Right lobe of liver (tissue), 6 donors: ENCODE measurements around the gene SUGCT. TPM values are rescaled to one million over a fixed set of nuclear protein-coding genes. Genes with fewer than 3 reads are reported as not detected.

Experiments used
- ATAC-seq, 4 donors: fragments of 200-7000 bp; cut with Tn5 transposase; one replicate each; pipeline ENCODE4 v1.9.1; 2020; ENCODE audit warnings: mild to moderate bottlenecking in 4 of 4, moderate library complexity in 4 of 4
- DNase-seq, 3 donors: peaks; one replicate each; pipeline ENCODE4 v3.0.0-alpha.2; 2020
- H3K27ac ChIP-seq, 3 donors: fragments of 200-600 bp; one replicate each; pipeline ENCODE4 v1.8.0; 2022
- H3K27me3 ChIP-seq, 2 donors: fragments of 200-600 bp; one replicate each; pipeline ENCODE4 v1.8.0; 2022
- H3K36me3 ChIP-seq, 4 donors: fragments of 200-600 bp; sonication (generic) in 1 of 4; one replicate each; pipeline versions ENCODE4 v1.5.1 to v1.8.0; 2017 to 2022; ENCODE audit warnings: control low read depth in 1 of 4
- H3K4me1 ChIP-seq, 4 donors: fragments of 200-600 bp; sonication (generic) in 1 of 4; one replicate each; pipeline versions ENCODE4 v1.5.1 to v1.8.0; 2017 to 2022; ENCODE audit warnings: control low read depth in 1 of 4
- H3K4me3 ChIP-seq, 3 donors: fragments of 200-600 bp; one replicate each; pipeline ENCODE4 v1.8.0; 2022
- H3K9me3 ChIP-seq, 4 donors: fragments of 200-600 bp; sonication (generic) in 1 of 4; one replicate each; pipeline versions ENCODE4 v1.5.1 to v1.8.0; 2017 to 2022; ENCODE audit warnings: control low read depth in 1 of 4
- CTCF ChIP-seq, 4 donors: fragments of 200-600 bp in 3 of 4; fragments of 450-650 bp in 1 of 4; IDR thresholded peaks; one replicate each; pipeline versions ENCODE4 v1.5.1 to v1.8.0; 2016 to 2022; ENCODE audit warnings: antibody characterized with exemption in 4 of 4, mild to moderate bottlenecking in 2 of 4
- POLR2A ChIP-seq: fragments of 450-650 bp; IDR thresholded peaks from one replicate; pipeline ENCODE4 v1.6.1; 2017; ENCODE audit warnings: antibody characterized with exemption, mild to moderate bottlenecking
- WGBS: methylation state at CpG from one replicate; pipeline ENCODE4 v1.1.6; 2018; ENCODE audit warnings: low coverage, low lambda C conversion rate; ENCODE audit not compliant: insufficient coverage; ENCODE audit errors: missing lambda C conversion rate; 5-methylcytosine and 5-hydroxymethylcytosine counted together
- intact Hi-C, 2 donors: fragments of 100-400 bp; cut with DNase I; formaldehyde crosslinking; loops; one replicate each; pipeline versions ENCODE4 v1.11.2 to v1.14.1; 2022
- total RNA-seq, 6 experiments: library from RNA; depleted of rRNA in 2 of 6; stranded (reverse); fragments of >200 nt in 2 of 6; fragmentation: NEBNext Ultra II Directional in 3 of 6; extraction: Animal tissue kit (Norgen Biotek cat#: 25700) in 3 of 6; gene quantifications; one replicate each; pipeline versions ENCODE4 v1.1.0 to v1.2.4, GENCODE V29; 2016 to 2023
- donor health status: DM: no; HTN: yes; CAD: no.
- donor health status: DM: no; HTN: no; CAD: no.
- donor health status: DM: no; HTN: no; CAD: no.
- donor health status: DM: no; HTN: yes; CAD: no.
- donor health status: DM: no; HTN: yes; CAD: no.

Gene SUGCT
- total RNA-seq, 6 experiments from 2014 or later = 10.1 to 21.0 (median 14.2) TPM

- no peaks in the 10 kb centered on the region for H3K4me1 ChIP-seq
- no peaks in the 10 kb centered on the region for H3K36me3 ChIP-seq
- no peaks in the 10 kb centered on the region for H3K27me3 ChIP-seq
- no peak overlapping the region for H3K27ac ChIP-seq
- DNase-seq = no peak
- intact Hi-C loops = no loop called here
- H3K4me3 ChIP-seq = no peak overlapping the region
- TF ChIP-seq CTCF (IDR thresholded peaks at IDR 0.05) (no peak), POLR2A (no peak)
- no peaks in the 10 kb centered on the region for H3K9me3 ChIP-seq
- ATAC-seq = no peak
Measured at GRCh38 chr7:40527723-40528122, 392.9 kb downstream of the SUGCT start.

- TF ChIP-seq POLR2A = no peak
- no peak for TF ChIP-seq CTCF (IDR thresholded peaks at IDR 0.05)
- Histone ChIP-seq H3K27ac (no peak overlapping the region), H3K27me3 (no peaks in the 10 kb centered on the region), H3K4me3 (no peak overlapping the region), H3K4me1 (no peaks in the 10 kb centered on the region), H3K9me3 (no peaks in the 10 kb centered on the region), H3K36me3 (no peaks in the 10 kb centered on the region)
- ATAC-seq = no peak
- DNase-seq = no peak
- intact Hi-C loops = no loop called here
Measured at GRCh38 chr7:40530292-40530691, 395.5 kb downstream of the SUGCT start.

GRCh38 chr7:40531956-40532355 lies 397.2 kb downstream of the SUGCT start:
- no peak for TF ChIP-seq POLR2A
- no peak for TF ChIP-seq CTCF (IDR thresholded peaks at IDR 0.05)
- Histone ChIP-seq H3K27ac (no peak overlapping the region), H3K36me3 (no peaks in the 10 kb centered on the region), H3K4me1 (no peaks in the 10 kb centered on the region), H3K9me3 (no peaks in the 10 kb centered on the region), H3K4me3 (no peak overlapping the region), H3K27me3 (no peaks in the 10 kb centered on the region)
- no peak for ATAC-seq
- no peak for DNase-seq
- WGBS = 92% methylated on average over 3 of the region's 3 CpGs
- intact Hi-C loops = no loop called here

- TF ChIP-seq POLR2A (no peak), CTCF (IDR thresholded peaks at IDR 0.05) (no peak)
- Histone ChIP-seq H3K4me1 (no peaks in the 10 kb centered on the region), H3K27me3 (no peaks in the 10 kb centered on the region), H3K9me3 (no peaks in the 10 kb centered on the region), H3K4me3 (no peak overlapping the region), H3K27ac (no peak overlapping the region), H3K36me3 (no peaks in the 10 kb centered on the region)
- intact Hi-C loops = no loop called here
- DNase-seq (no peak), ATAC-seq (no peak)
- 82% methylated on average over 3 of the region's 3 CpGs for WGBS
Measured at GRCh38 chr7:40535678-40536077, 400.9 kb downstream of the SUGCT start.

GRCh38 chr7:40536421-40536820 lies 401.6 kb downstream of the SUGCT start:
- Histone ChIP-seq H3K27me3 (no peaks in the 10 kb centered on the region), H3K4me1 (no peaks in the 10 kb centered on the region), H3K36me3 (no peaks in the 10 kb centered on the region), H3K4me3 (no peak overlapping the region), H3K27ac (no peak overlapping the region), H3K9me3 (no peaks in the 10 kb centered on the region)
- no peak for DNase-seq
- intact Hi-C loops = no loop called here
- 60% methylated on average over 1 of the region's 1 CpG for WGBS
- ATAC-seq = no peak
- TF ChIP-seq CTCF (IDR thresholded peaks at IDR 0.05) (no peak), POLR2A (no peak)
